DMS114 treated with DMSO at 0.1 percent for 48 hours (cell line): ENCODE results near the gene SCAMP4.
"Not testable (repeated sequence)": the region's sequence is repeated elsewhere in the genome, so short reads cannot be mapped to it uniquely, and the experiment has no call there.

Experiments
- DNase-seq: peaks from one replicate; lab custom pipeline; 2025; ENCODE audit not compliant: unreplicated experiment; lab: John Stamatoyannopoulos, UW

SCAMP4 gene

GRCh38 chr19:1882786-1883692 lies 22.2 kb upstream of the SCAMP4 start:
- DNase-seq = no peak

GRCh38 chr19:1883784-1884183 lies 21.4 kb upstream of the SCAMP4 start:
- DNase-seq = no peak

- DNase-seq = no peak
Observed at GRCh38 chr19:1884291-1884718, 20.9 kb upstream of the SCAMP4 start.

GRCh38 chr19:1884719-1885334 lies 20.4 kb upstream of the SCAMP4 start:
- DNase-seq = no peak

GRCh38 chr19:1885398-1886119 lies 19.6 kb upstream of the SCAMP4 start, which contains the start of gene ABHD17A:
ABHD17A (minus strand) TSS chr19:1885496; CDS start chr19:1881566, 3,930 bp downstream.
- DNase-seq = peak; percentile 66

- not testable (repeated sequence) for DNase-seq
Observed at GRCh38 chr19:1886360-1886759, 18.8 kb upstream of the SCAMP4 start.

GRCh38 chr19:1888385-1888784 lies 16.8 kb upstream of the SCAMP4 start:
- no peak for DNase-seq

GRCh38 chr19:1889907-1890306 lies 15.3 kb upstream of the SCAMP4 start:
- no peak for DNase-seq

GRCh38 chr19:1893791-1894190 lies 11.4 kb upstream of the SCAMP4 start:
- DNase-seq = no peak

GRCh38 chr19:1896508-1896907 lies 8.7 kb upstream of the SCAMP4 start:
- no peak for DNase-seq

- no peak for DNase-seq
Observed at GRCh38 chr19:1901940-1902404, 3.2 kb upstream of the SCAMP4 start.

GRCh38 chr19:1902923-1903322 lies 2.3 kb upstream of the SCAMP4 start:
- no peak for DNase-seq

- no peak for DNase-seq
Observed at GRCh38 chr19:1904860-1905109, 414 bp upstream of the SCAMP4 start.

GRCh38 chr19:1905863-1906375 lies 720 bp downstream of the SCAMP4 start:
- DNase-seq = no peak

GRCh38 chr19:1906985-1907562 lies 1.9 kb downstream of the SCAMP4 start:
- DNase-seq = no peak

GRCh38 chr19:1907563-1908363 lies 2.6 kb downstream of the SCAMP4 start:
- no peak for DNase-seq

- no peak for DNase-seq
Observed at GRCh38 chr19:1908364-1908678, 3.1 kb downstream of the SCAMP4 start.

GRCh38 chr19:1909761-1910080 lies 4.5 kb downstream of the SCAMP4 start:
- DNase-seq = no peak

GRCh38 chr19:1910177-1910576 lies 5.0 kb downstream of the SCAMP4 start:
- DNase-seq = no peak

GRCh38 chr19:1911098-1911497 lies 5.9 kb downstream of the SCAMP4 start:
- DNase-seq = no peak

GRCh38 chr19:1911995-1912394 lies 6.8 kb downstream of the SCAMP4 start:
- DNase-seq = no peak
